ENCODE results near the gene PCP2. TPM values are rescaled to one million over a fixed set of nuclear protein-coding genes. Genes with fewer than 3 reads are reported as not detected.

The PCP2 gene
- total and polyA plus RNA-seq, 2 experiments from 2014 or later: not detected

- Histone ChIP-seq H3K27ac (no peak overlapping the region), H3K9me2 (ENCODE audit: insufficient read depth) (no peaks in the 10 kb centered on the region), H3K4me3 (no peak overlapping the region), H4K20me1 (ENCODE audit: insufficient read depth) (no peaks in the 10 kb centered on the region), H3K36me3 (ENCODE audit: low read depth) (no peaks in the 10 kb centered on the region), H3K4me2 (ENCODE audit: unreplicated experiment) (no peak overlapping the region), H3K79me2 (ENCODE audit: insufficient read depth) (no peaks in the 10 kb centered on the region), H3K9ac (no peak overlapping the region), H3K27me3 (replicated peaks; ENCODE audit: insufficient read depth) (peaks cover 27% of the 10 kb centered on the region), H2AFZ (no peak overlapping the region), H3F3A (ENCODE audit: insufficient read depth) (no peaks in the 10 kb centered on the region), H3K9me3 (ENCODE audit: low read depth) (no peaks in the 10 kb centered on the region), H3K4me1 (ENCODE audit: insufficient read depth) (no peaks in the 10 kb centered on the region)
- TF ChIP-seq EZH2 (IDR thresholded peaks at IDR 0.05; ENCODE audit: insufficient read depth, poor library complexity, severe bottlenecking) (no peak), EZH2phosphoT487 (IDR thresholded peaks at IDR 0.05; ENCODE audit: insufficient read depth, low read depth) (no peak)
- in situ Hi-C loops (cut with MboI): no loop called here
- DNase-seq: no peak
- WGBS, 2 experiments (ENCODE audit: low coverage in 1 of 2, low lambda C conversion rate in 2 of 2, missing lambda C conversion rate in 2 of 2): 60 to 63% methylated on average over 8 of the region's 8 CpGs
These were observed 28.4 kb upstream of the PCP2 start for GRCh38 chr19:7661744-7662538.

DNA sequence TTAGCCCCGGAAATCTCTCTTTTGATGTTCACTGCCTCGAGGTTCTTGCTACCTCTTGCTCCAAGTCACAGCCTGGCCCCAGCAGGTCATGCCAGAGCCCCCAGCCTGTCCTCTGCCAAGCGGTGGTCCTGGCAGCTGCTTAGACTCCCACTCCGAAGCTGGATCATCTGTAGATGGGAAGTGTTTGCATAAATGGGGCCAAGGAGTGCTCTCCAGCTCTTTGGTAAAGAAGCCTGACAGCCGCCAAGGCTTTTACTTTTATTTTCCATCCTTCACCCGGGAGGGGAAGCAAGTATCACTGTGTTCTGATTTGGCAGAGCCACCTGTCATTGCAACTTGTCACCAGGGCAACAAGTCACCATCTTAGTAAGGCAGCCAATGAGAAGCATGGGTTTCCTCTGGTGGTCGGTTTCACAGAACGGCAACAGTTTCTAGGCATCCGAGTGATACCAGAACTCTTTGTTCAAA is 24.7 kb upstream of the PCP2 start:
- 18 to 20% methylated on average over 9 of the region's 9 CpGs for WGBS, 2 experiments (ENCODE audit: low coverage in 1 of 2, low lambda C conversion rate in 2 of 2, missing lambda C conversion rate in 2 of 2)
- no peaks in the 10 kb centered on the region for H4K20me1 ChIP-seq (ENCODE audit: insufficient read depth)
- no peaks in the 10 kb centered on the region for H3K79me2 ChIP-seq (ENCODE audit: insufficient read depth)
- TF ChIP-seq EZH2phosphoT487 (IDR thresholded peaks at IDR 0.05; ENCODE audit: insufficient read depth, low read depth) (no peak), EZH2 (IDR thresholded peaks at IDR 0.05; ENCODE audit: insufficient read depth, poor library complexity, severe bottlenecking) (no peak)
- peaks cover 24% of the 10 kb centered on the region for H3K27me3 ChIP-seq (replicated peaks; ENCODE audit: insufficient read depth)
- DNase-seq: peak; percentile 5
- no peak overlapping the region for H2AFZ ChIP-seq
- no peak overlapping the region for H3K4me2 ChIP-seq (ENCODE audit: unreplicated experiment)
- in situ Hi-C loops (cut with MboI): no loop called here
- H3K9ac ChIP-seq: no peak overlapping the region
- H3K36me3 ChIP-seq (ENCODE audit: low read depth): no peaks in the 10 kb centered on the region
- no peaks in the 10 kb centered on the region for H3K9me3 ChIP-seq (ENCODE audit: low read depth)
- H3K4me1 ChIP-seq (ENCODE audit: insufficient read depth): no peaks in the 10 kb centered on the region
- H3F3A ChIP-seq (ENCODE audit: insufficient read depth): no peaks in the 10 kb centered on the region
- no peak overlapping the region for H3K4me3 ChIP-seq
- no peak overlapping the region for H3K27ac ChIP-seq
- no peaks in the 10 kb centered on the region for H3K9me2 ChIP-seq (ENCODE audit: insufficient read depth)

DNA sequence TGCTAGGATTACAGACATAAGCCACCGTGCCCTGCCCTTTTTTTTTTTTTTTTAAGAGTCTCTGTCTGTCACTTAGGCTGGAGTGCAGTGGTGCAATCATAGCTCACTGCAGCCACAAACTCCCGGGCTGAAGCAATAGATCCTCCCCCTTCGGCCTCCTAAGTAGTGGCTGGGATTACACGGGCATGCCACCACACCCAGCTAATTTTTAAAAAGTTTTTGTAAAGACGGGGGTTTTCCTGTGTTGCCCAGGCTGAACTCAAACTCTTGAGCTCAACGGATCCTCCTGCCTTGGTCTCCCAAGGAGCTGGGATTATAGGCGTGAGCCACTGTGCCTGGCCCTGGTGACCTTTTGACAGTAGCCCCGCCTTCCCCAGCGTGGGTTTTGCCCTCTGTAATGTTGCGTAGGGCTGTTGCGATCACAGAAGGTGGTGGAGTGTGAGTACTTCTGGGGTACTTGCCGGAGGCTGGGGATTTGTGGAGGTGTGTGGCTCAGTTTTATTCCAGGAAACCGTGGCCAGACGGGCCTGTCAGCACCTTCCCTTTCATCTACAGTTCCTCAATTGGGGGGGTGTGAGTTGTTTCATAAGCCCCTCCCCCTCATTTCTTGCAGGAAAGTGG is 23.7 kb upstream of the PCP2 start:
- Histone ChIP-seq H3F3A (ENCODE audit: insufficient read depth) (no peaks in the 10 kb centered on the region), H3K9me3 (ENCODE audit: low read depth) (no peaks in the 10 kb centered on the region), H2AFZ (no peak overlapping the region), H3K27ac (no peak overlapping the region), H3K9ac (no peak overlapping the region), H3K4me3 (no peak overlapping the region), H3K27me3 (replicated peaks; ENCODE audit: insufficient read depth) (peaks cover 24% of the 10 kb centered on the region), H4K20me1 (ENCODE audit: insufficient read depth) (no peaks in the 10 kb centered on the region), H3K4me2 (ENCODE audit: unreplicated experiment) (no peak overlapping the region), H3K4me1 (ENCODE audit: insufficient read depth) (no peaks in the 10 kb centered on the region), H3K79me2 (ENCODE audit: insufficient read depth) (no peaks in the 10 kb centered on the region), H3K9me2 (ENCODE audit: insufficient read depth) (no peaks in the 10 kb centered on the region), H3K36me3 (ENCODE audit: low read depth) (no peaks in the 10 kb centered on the region)
- peak; percentile 54 for DNase-seq
- TF ChIP-seq EZH2phosphoT487 (IDR thresholded peaks at IDR 0.05; ENCODE audit: insufficient read depth, low read depth) (no peak), EZH2 (IDR thresholded peaks at IDR 0.05; ENCODE audit: insufficient read depth, poor library complexity, severe bottlenecking) (no peak)
- WGBS, 2 experiments (ENCODE audit: low coverage in 1 of 2, low lambda C conversion rate in 2 of 2, missing lambda C conversion rate in 2 of 2): 32 to 36% methylated on average over 14 of the region's 14 CpGs
- in situ Hi-C loops (cut with MboI): no loop called here

DNA sequence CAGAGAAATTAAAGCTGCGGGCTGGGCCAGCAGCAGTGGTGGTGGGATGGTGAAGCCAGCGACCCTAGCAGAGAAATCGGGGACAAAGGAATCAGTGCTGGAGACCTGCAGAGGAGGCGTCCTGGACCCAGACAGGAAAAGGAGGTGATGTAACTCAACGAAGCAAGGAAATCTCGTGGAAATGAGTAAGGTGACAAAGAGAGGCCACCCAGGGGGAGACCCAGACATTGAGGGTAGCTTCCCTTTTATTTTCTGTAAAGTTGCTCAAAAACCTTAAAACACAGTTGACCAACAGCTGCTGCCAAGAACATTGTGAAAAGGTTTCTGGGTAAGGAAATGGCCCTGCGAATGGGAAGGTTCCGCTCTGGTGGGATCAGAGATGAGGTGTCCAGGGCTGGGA is 22.1 kb upstream of the PCP2 start:
- no peaks in the 10 kb centered on the region for H3K79me2 ChIP-seq (ENCODE audit: insufficient read depth)
- no peak for DNase-seq
- H3K9me3 ChIP-seq (ENCODE audit: low read depth): no peaks in the 10 kb centered on the region
- no peaks in the 10 kb centered on the region for H3K9me2 ChIP-seq (ENCODE audit: insufficient read depth)
- no peaks in the 10 kb centered on the region for H3K36me3 ChIP-seq (ENCODE audit: low read depth)
- H3F3A ChIP-seq (ENCODE audit: insufficient read depth): no peaks in the 10 kb centered on the region
- WGBS, 2 experiments (ENCODE audit: low coverage in 1 of 2, low lambda C conversion rate in 2 of 2, missing lambda C conversion rate in 2 of 2): 66 to 69% methylated on average over 8 of the region's 8 CpGs
- H3K4me1 ChIP-seq (ENCODE audit: insufficient read depth): no peaks in the 10 kb centered on the region
- peaks cover 18% of the 10 kb centered on the region for H3K27me3 ChIP-seq (replicated peaks; ENCODE audit: insufficient read depth)
- TF ChIP-seq EZH2phosphoT487 (IDR thresholded peaks at IDR 0.05; ENCODE audit: insufficient read depth, low read depth): no peak
- no peak for TF ChIP-seq EZH2 (IDR thresholded peaks at IDR 0.05; ENCODE audit: insufficient read depth, poor library complexity, severe bottlenecking)
- H3K9ac ChIP-seq: no peak overlapping the region
- H3K27ac ChIP-seq: no peak overlapping the region
- no peak overlapping the region for H2AFZ ChIP-seq
- H3K4me3 ChIP-seq: no peak overlapping the region
- no peaks in the 10 kb centered on the region for H4K20me1 ChIP-seq (ENCODE audit: insufficient read depth)
- in situ Hi-C loops (cut with MboI): no loop called here
- no peak overlapping the region for H3K4me2 ChIP-seq (ENCODE audit: unreplicated experiment)

All from GM23248 (cell line).